ENCODE data around the gene NTSR1.

The NTSR1 gene

DNA sequence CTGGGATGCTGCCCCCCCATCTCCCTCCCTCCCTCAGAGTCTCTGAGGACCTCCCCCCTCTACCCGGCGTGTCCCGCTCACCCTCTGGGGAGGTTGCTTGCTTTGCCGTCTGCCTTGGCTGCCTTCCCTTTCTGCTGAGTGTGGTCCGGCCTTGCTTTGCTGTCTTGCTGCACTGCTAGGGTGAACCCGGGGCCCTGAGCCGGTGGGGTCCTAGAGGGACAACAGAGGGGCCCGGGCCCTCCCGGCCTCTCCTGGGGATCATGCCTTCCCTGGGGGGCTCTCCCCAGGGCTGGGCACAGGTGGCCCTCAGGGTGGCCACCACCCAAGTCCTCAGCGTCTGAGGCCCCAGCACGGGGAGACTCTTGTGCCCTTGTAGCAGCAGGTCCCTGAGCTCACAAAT lies 47.0 kb upstream of the NTSR1 start:
- no peak overlapping the region for H3K27ac ChIP-seq (ENCODE audit: low read length)
- no peak overlapping the region for H3K4me2 ChIP-seq (ENCODE audit: low read length)
- no peaks in the 10 kb centered on the region for H3K27me3 ChIP-seq (ENCODE audit: low read depth, low read length)
- H3K9me3 ChIP-seq (ENCODE audit: insufficient read depth, low read length), result no peaks in the 10 kb centered on the region
- H3K4me3 ChIP-seq (ENCODE audit: low read length), result no peak overlapping the region
- H4K20me1 ChIP-seq (ENCODE audit: insufficient read depth, low read length), result peaks cover 19% of the 10 kb centered on the region
- H2AFZ ChIP-seq (ENCODE audit: low read depth, low read length), result no peak overlapping the region
- no peak overlapping the region for H3K9ac ChIP-seq (ENCODE audit: low read length)
- peaks cover 12% of the 10 kb centered on the region for H3K36me3 ChIP-seq (replicated peaks; ENCODE audit: low read depth, low read length)
- H3K4me1 ChIP-seq (ENCODE audit: low read length), result no peaks in the 10 kb centered on the region
- 0 out of 2 replicates have a peak, but pooled peaks cover 7% of the 10 kb centered on the region for H3K79me2 ChIP-seq (ENCODE audit: low read length)
- TF ChIP-seq, protein P1, sequence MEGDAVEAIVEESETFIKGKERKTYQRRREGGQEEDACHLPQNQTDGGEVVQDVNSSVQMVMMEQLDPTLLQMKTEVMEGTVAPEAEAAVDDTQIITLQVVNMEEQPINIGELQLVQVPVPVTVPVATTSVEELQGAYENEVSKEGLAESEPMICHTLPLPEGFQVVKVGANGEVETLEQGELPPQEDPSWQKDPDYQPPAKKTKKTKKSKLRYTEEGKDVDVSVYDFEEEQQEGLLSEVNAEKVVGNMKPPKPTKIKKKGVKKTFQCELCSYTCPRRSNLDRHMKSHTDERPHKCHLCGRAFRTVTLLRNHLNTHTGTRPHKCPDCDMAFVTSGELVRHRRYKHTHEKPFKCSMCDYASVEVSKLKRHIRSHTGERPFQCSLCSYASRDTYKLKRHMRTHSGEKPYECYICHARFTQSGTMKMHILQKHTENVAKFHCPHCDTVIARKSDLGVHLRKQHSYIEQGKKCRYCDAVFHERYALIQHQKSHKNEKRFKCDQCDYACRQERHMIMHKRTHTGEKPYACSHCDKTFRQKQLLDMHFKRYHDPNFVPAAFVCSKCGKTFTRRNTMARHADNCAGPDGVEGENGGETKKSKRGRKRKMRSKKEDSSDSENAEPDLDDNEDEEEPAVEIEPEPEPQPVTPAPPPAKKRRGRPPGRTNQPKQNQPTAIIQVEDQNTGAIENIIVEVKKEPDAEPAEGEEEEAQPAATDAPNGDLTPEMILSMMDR (IDR thresholded peaks at IDR 0.05; ENCODE audit: low read depth, low read length), result no peak
- TF ChIP-seq EZH2phosphoT487 (IDR thresholded peaks at IDR 0.05; ENCODE audit: low read depth), result no peak

- H3K27ac ChIP-seq (ENCODE audit: low read length), result no peak overlapping the region
- peaks cover 13% of the 10 kb centered on the region for H4K20me1 ChIP-seq (ENCODE audit: insufficient read depth, low read length)
- 0 out of 2 replicates have a peak, but pooled peaks cover 3% of the 10 kb centered on the region for H3K79me2 ChIP-seq (ENCODE audit: low read length)
- no peaks in the 10 kb centered on the region for H3K9me3 ChIP-seq (ENCODE audit: insufficient read depth, low read length)
- no peak overlapping the region for H3K9ac ChIP-seq (ENCODE audit: low read length)
- no peak overlapping the region for H3K4me3 ChIP-seq (ENCODE audit: low read length)
- H3K4me1 ChIP-seq (ENCODE audit: low read length), result no peaks in the 10 kb centered on the region
- TF ChIP-seq EZH2phosphoT487 (IDR thresholded peaks at IDR 0.05; ENCODE audit: low read depth), result no peak
- TF ChIP-seq, protein P1 (IDR thresholded peaks at IDR 0.05; ENCODE audit: low read depth, low read length), result no peak
- H3K27me3 ChIP-seq (ENCODE audit: low read depth, low read length), result no peaks in the 10 kb centered on the region
- no peak overlapping the region for H3K4me2 ChIP-seq (ENCODE audit: low read length)
- no peak overlapping the region for H2AFZ ChIP-seq (ENCODE audit: low read depth, low read length)
- peaks cover 12% of the 10 kb centered on the region for H3K36me3 ChIP-seq (replicated peaks; ENCODE audit: low read depth, low read length)
These were observed 46.2 kb upstream of the NTSR1 start for GRCh38 chr20:62662422-62662821.

DNA sequence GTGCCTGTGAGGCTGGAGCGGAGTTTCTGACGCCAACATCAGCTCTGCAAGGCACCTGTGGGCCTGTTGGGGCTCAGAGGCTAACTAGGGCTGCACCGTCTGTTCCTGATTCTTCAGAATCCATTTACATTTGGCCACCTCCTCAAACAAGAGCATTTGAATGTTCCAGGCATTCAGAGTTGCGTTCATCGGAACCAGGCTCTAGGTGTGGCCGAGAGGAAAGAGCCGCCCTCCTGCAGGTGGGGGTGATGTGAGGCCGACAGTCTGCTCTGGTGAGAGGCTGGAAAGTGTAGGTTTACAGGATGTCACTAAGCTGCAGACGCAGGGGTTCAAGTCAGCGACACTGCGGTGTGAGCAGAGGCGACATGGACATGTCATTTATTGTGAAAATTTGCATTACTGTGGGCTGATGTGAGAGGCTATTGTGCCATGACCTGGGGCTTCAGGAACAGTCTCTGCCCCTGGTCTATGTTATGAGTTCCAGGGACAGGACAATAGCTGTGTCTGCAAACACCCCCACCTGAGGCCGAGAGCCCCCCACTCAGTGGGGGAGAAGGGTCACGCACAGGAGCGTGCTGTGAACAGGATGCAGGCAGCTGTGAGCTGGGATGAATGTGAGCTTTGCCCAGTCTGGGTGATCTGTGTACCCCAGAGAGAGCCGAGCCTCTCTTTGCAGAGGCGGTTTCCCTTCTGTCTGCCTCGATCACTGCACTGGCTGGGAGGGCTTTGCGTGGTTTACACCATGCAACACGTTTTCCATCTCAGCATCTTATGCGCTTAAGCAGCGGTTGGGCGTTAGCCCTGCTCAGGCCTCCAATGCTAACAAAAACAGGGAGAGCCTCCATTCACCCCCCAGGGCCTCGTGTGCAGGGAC lies 45.3 kb upstream of the NTSR1 start:
- Histone ChIP-seq H3K27ac (ENCODE audit: low read length) (no peak overlapping the region), H3K4me3 (ENCODE audit: low read length) (no peak overlapping the region), H3K79me2 (ENCODE audit: low read length) (no peaks in the 10 kb centered on the region), H3K4me1 (ENCODE audit: low read length) (no peaks in the 10 kb centered on the region), H3K9ac (ENCODE audit: low read length) (no peak overlapping the region), H3K4me2 (ENCODE audit: low read length) (no peak overlapping the region), H2AFZ (ENCODE audit: low read depth, low read length) (no peak overlapping the region), H3K27me3 (ENCODE audit: low read depth, low read length) (no peaks in the 10 kb centered on the region), H4K20me1 (ENCODE audit: insufficient read depth, low read length) (peaks cover 7% of the 10 kb centered on the region), H3K9me3 (ENCODE audit: insufficient read depth, low read length) (no peaks in the 10 kb centered on the region), H3K36me3 (replicated peaks; ENCODE audit: low read depth, low read length) (peaks cover 17% of the 10 kb centered on the region)
- TF ChIP-seq, protein P1 (IDR thresholded peaks at IDR 0.05; ENCODE audit: low read depth, low read length), result no peak
- no peak for TF ChIP-seq EZH2phosphoT487 (IDR thresholded peaks at IDR 0.05; ENCODE audit: low read depth)

GRCh38 chr20:62664019-62664971 lies 44.3 kb upstream of the NTSR1 start:
- Histone ChIP-seq H3K36me3 (replicated peaks; ENCODE audit: low read depth, low read length) (peaks cover 18% of the 10 kb centered on the region), H3K4me3 (ENCODE audit: low read length) (no peak overlapping the region), H3K27ac (ENCODE audit: low read length) (no peak overlapping the region), H3K4me2 (ENCODE audit: low read length) (no peak overlapping the region), H3K79me2 (ENCODE audit: low read length) (no peaks in the 10 kb centered on the region), H3K9ac (ENCODE audit: low read length) (no peak overlapping the region), H3K4me1 (ENCODE audit: low read length) (no peaks in the 10 kb centered on the region), H3K27me3 (ENCODE audit: low read depth, low read length) (no peaks in the 10 kb centered on the region), H2AFZ (ENCODE audit: low read depth, low read length) (no peak overlapping the region), H4K20me1 (ENCODE audit: insufficient read depth, low read length) (peaks cover under 1% of the 10 kb centered on the region; the same call in 1 of the 2 replicates), H3K9me3 (ENCODE audit: insufficient read depth, low read length) (no peaks in the 10 kb centered on the region)
- TF ChIP-seq EZH2phosphoT487 (IDR thresholded peaks at IDR 0.05; ENCODE audit: low read depth), result no peak
- TF ChIP-seq, protein P1 (IDR thresholded peaks at IDR 0.05; ENCODE audit: low read depth, low read length), result no peak

Measured in OCI-LY3 (cell line).